GM10248 (cell line): ENCODE data around the gene TRIP4.
"Not testable (repeated sequence)": the region's sequence is repeated elsewhere in the genome, so short reads cannot be mapped to it uniquely, and the experiment has no call there.

Experiments used
- CTCF ChIA-PET: fragments of 300-600 bp; sonication (Branson Sonifier 250); formaldehyde crosslinking; extraction: SDS; loops from one replicate; lab custom pipeline; 2021; ENCODE audit warnings: antibody characterized with exemption; lab: Yijun Ruan, JAX
- POLR2A ChIA-PET: fragments of 350-650 bp; sonication (Branson Sonifier 250); formaldehyde crosslinking; extraction: SDS; loops from one replicate; lab custom pipeline; 2020; ENCODE audit warnings: antibody characterized with exemption; lab: Yijun Ruan, JAX
- DNase-seq: peaks from one replicate; pipeline ENCODE4 v3.0.0; 2012; ENCODE audit errors: extremely low spot score
- TF ChIP-seq, protein P1 (sequence below): IDR thresholded peaks from 2 replicates; pipeline ENCODE4 v1.5.1; 2012; ENCODE audit warnings: mild to moderate bottlenecking, low read depth; ENCODE audit errors: extremely low read depth, missing control alignments, control extremely low read depth

TRIP4 gene

DNA sequence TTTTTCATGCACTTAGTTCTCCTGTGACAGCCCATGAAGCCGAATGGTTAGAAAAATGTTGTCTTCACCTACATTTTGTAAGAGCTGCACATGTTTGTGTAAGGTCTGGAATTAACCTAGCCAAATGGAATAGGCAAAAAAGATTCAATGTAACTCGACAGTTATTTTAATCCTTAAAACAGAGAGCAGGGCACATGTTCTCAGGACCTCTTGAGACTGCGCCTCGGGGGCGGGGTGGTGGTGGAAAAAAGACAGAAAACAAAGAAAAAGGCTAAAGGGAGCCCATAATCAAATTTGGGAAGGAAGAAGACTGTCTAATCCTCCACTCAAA is 31.0 kb upstream of the TRIP4 start:
- ChIA-PET POLR2A (no interaction called here), CTCF (interaction anchor here (1.4 to 2.2 kb wide), 2 partner anchors 12 to 13 kb away, joined by 3 to 6 read pairs; no protein-coding TSS in a partner anchor)
- no peak for DNase-seq
- TF ChIP-seq, protein P1, sequence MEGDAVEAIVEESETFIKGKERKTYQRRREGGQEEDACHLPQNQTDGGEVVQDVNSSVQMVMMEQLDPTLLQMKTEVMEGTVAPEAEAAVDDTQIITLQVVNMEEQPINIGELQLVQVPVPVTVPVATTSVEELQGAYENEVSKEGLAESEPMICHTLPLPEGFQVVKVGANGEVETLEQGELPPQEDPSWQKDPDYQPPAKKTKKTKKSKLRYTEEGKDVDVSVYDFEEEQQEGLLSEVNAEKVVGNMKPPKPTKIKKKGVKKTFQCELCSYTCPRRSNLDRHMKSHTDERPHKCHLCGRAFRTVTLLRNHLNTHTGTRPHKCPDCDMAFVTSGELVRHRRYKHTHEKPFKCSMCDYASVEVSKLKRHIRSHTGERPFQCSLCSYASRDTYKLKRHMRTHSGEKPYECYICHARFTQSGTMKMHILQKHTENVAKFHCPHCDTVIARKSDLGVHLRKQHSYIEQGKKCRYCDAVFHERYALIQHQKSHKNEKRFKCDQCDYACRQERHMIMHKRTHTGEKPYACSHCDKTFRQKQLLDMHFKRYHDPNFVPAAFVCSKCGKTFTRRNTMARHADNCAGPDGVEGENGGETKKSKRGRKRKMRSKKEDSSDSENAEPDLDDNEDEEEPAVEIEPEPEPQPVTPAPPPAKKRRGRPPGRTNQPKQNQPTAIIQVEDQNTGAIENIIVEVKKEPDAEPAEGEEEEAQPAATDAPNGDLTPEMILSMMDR: no peak

DNA sequence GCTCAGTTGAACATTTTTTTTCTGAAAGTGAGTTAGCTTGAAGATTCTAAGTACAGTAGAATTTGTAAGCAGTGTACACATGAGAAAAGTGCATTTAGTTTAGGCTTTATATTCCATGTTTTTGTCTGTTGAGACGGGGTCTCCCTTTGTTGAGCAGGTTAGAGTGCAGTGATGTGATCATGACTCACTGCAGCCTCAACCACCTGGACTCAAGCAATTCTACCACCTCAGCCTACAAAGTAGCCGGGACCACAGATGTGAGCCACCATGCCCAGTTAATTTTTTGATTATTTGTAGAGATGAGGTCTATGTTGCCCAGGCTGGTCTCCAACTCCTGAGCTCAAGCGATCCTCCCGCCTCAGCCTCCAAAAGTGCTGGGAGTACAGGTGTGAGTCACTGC is 26.4 kb upstream of the TRIP4 start:
- TF ChIP-seq, protein P1: no peak
- ChIA-PET CTCF (interaction anchor here (0.8 to 2.2 kb wide), 4 partner anchors 12 to 42 kb away, joined by 3 to 7 read pairs (median 3); no protein-coding TSS in a partner anchor), POLR2A (no interaction called here)
- DNase-seq: no peak

DNA sequence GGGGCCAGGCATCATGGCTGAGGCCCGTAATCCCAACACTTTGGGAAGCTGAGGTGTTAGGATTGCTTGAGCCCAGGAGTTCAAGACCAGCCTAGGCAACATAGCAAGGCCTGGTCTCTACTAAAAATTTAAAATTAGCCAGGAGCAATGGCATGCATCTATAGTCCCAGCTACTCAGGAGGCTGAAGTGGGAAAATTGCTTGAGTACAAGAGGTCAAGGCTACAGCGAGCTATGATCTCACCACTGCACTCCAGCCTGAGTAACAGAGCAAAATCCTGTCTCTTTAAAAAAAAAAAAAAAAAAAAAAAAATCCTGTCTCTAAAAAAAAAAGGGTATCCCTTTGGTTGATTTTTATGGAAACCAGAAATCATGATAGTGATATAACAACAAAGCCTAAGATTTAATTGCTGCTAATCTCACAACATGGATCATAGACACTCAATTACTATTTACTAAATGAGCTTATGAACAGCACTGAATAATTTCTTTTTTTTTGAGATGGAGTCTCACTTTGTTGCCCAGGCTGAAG is 18.5 kb upstream of the TRIP4 start:
- ChIA-PET CTCF (interaction anchor here (0.9 to 1.5 kb wide), 5 partner anchors 11 to 359 kb away, joined by 3 to 4 read pairs (median 3); partner anchors contain the start of gene CSNK1G1), POLR2A (no interaction called here)
- TF ChIP-seq, protein P1: no peak
- no peak for DNase-seq

DNA sequence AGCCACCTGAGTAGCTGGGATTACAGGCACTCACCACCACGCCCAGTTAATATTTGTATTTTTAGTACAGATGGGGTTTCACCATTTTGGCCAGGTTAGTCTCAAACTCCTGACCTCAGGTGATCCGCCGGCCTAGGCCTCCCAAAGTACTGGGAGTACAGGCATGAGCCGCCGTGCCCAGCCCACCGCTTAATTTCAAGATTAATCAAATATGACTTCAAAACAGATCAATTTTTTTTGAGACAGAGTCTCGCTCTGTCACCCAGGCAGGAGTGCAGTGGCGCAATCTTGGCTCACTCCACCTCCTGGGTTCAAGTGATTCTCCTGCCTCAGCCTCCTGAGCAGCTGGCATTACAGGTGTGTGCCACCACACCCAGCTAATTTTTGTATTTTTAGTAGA is 16.3 kb upstream of the TRIP4 start:
- CTCF ChIA-PET: interaction anchor here (1.6 to 1.7 kb wide), 2 partner anchors 8 to 9 kb away, joined by 4 read pairs; no protein-coding TSS in a partner anchor
- POLR2A ChIA-PET, DNase-seq: not testable (repeated sequence)

DNA sequence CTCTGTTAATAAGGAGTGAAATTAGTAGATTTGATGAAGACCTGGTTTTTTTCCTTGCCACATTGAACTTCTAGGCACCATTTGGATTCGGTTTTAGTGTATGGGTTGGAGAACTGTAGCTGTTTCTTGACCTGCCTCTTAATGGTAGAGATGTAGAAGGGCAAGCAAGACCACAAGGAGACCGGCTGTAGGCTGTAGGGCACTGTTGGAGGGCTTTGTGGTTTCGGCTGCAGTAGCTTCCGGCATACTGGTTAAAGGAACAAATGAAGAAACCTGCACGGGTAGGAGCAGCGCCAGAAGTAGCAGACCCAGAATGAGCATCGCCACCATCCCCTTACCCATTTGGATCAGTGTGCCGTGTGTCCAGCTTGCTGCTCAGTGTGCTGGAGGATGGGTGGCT is 14.3 kb upstream of the TRIP4 start:
- TF ChIP-seq, protein P1: no peak
- ChIA-PET POLR2A (no interaction called here), CTCF (interaction anchor here (1.0 kb wide), 1 partner anchor 12 kb away, joined by 3 read pairs; no protein-coding TSS in a partner anchor)
- no peak for DNase-seq

DNA sequence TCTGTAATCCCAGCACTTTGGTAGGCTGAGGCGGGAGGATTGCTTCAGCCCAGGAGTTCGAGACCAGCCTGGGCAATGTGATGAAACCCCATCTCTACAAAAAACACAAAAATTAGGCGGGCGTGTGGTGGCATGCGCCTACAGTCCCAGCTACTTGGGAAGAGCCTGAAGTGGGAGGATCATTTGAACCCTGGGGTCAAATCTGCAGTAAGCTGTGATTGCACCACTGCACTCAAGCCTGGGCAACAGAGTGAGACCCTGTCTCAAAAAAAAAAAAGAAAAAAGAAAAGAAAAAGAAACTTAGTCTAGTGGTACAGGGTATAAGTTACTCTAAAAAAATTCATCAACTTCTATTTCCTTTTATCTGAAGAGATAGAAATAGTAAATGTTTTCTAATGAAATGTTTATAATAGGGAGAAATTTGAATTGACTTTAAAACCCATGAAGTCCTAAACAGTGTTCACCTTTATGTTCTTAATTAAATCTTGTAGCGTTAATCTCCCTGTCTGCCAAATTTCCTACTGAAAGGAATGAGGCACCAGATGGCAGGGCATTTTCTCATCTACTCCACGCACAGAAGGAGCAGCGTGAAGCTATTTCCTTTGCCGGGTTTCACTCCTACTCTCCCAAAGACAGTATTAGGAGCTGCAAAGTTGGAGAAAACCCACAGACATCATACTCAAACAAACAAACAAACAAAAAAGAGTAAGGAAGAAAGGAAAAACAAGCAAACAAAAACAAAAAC is 8.2 kb upstream of the TRIP4 start:
- CTCF ChIA-PET: interaction anchor here (1.2 to 1.3 kb wide), 2 partner anchors 9 to 20 kb away, joined by 3 to 4 read pairs; no protein-coding TSS in a partner anchor

DNA sequence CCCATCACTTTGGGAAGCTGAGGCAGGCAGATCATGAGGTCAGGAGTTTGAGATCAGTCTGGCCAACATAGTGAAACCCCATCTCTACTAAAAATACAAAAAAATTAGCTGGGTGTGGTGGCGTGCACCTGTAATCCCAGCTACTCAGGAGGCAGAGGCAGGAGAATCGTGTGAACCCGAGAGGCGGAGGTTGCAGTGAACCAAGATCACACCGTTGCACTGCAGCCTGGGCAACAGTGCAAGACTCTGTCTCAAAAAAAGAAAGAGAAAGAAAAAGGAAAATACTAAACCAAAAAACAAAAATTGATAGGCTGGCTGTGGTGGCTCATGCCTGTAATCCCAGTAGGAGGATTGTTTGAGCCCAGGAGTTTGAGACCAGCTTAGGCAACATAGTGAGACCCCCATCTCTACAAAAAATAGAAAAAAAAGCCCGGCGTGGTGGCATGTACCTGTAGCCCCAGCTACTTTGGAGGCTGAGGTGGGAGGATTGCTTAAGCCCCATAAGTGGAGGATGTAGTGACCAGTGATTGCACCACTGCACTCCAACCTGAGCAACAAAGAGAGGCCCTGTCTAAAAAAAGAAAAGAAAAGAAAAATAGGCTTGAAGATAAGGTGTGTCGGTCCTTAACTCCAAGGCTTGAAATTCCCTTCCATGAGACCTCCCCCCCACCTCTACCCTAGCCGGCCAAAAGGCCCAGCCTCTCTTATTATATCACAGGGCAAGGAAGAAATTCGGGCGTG is 7.3 kb upstream of the TRIP4 start:
- CTCF ChIA-PET: interaction anchor here (0.8 to 1.3 kb wide), 2 partner anchors 11 to 21 kb away, joined by 3 read pairs; no protein-coding TSS in a partner anchor
- DNase-seq, POLR2A ChIA-PET: not testable (repeated sequence)

More for the DNA sequence above, 8.2 kb upstream of the TRIP4 start:
- DNase-seq: no peak
- POLR2A ChIA-PET: no interaction called here
- TF ChIP-seq, protein P1: no peak
